Measurements from ENCODE around the gene DTNA. TPM values are rescaled to one million over a fixed set of nuclear protein-coding genes. Genes with fewer than 3 reads are reported as not detected.

Gene DTNA
- total and polyA plus RNA-seq, 2 of the 8 experiments (the other 6 are each of a cell fraction or from before 2014, with no cell fraction given), result 30.2 to 32.7 TPM

DNA sequence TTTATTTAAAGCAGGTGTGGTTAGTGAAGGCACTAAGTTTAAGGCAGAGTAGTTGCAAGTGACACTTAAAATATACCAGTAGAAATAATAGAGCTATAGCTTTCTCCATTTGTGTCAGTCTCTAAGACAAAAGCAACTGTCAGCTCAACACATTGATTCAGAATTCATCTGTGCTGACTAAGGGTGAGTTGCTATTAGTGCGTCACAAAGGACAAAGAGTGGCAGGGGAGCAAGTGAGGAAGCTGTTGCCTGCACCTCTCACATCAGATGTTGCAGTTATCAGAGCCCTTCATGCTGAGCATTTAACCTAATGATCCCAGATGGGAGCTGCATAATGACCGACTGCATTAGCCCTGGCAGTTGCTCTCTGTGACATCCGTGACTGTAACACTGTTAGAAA is 138.6 kb downstream of the DTNA start:
- WGBS, 2 experiments (ENCODE audit: extremely low coverage in 1 of 2, insufficient coverage in 1 of 2, insufficient read length in 1 of 2, insufficient replicate concordance in 2 of 2, low coverage in 1 of 2, low lambda C conversion rate in 2 of 2, missing lambda C conversion rate in 1 of 2), result 89% methylated on average over 3 of the region's 3 CpGs; no CpG with 5 or more reads in 1 of the 2 experiments

More for the DNA sequence above, 138.6 kb downstream of the DTNA start:
- no peak for FAIRE-seq
- no peaks in the 10 kb centered on the region for H3K4me1 ChIP-seq (replicated peaks in 1 of 4; ENCODE audit: control insufficient read depth in 3 of 4, insufficient read depth in 4 of 4, low read length in 3 of 4)
- no peak overlapping the region for H3K14ac ChIP-seq (ENCODE audit: insufficient read length)
- H4K20me1 ChIP-seq (replicated peaks in 1 of 2; ENCODE audit: control insufficient read depth in 1 of 2, insufficient read depth in 2 of 2, low read length in 2 of 2), result no peaks in the 10 kb centered on the region
- POLR2A ChIA-PET (ENCODE audit: partially characterized antibody), result no interaction called here
- H3K79me2 ChIP-seq (ENCODE audit: control insufficient read depth in 1 of 2, insufficient read depth in 2 of 2, low read length in 2 of 2), result no peaks in the 10 kb centered on the region
- no peaks in the 10 kb centered on the region for H3K36me3 ChIP-seq (ENCODE audit: control insufficient read depth in 2 of 4, insufficient read depth in 4 of 4, low read length in 3 of 4)
- no peak overlapping the region for H4K8ac ChIP-seq (ENCODE audit: extremely low read depth, insufficient read depth, low read length)
- peaks cover under 1 to 2% of the 10 kb centered on the region in 2 experiments; a peak in 1 of 4 replicates for H3K9me3 ChIP-seq (ENCODE audit: insufficient read depth in 2 of 2, low read depth in 1 of 2, low read length in 1 of 2)
- H2BK15ac ChIP-seq (ENCODE audit: low read length), result no peak overlapping the region
- H3K4me3 ChIP-seq (ENCODE audit: extremely low read depth in 1 of 4, insufficient read depth in 2 of 4, low read depth in 3 of 4, low read length in 4 of 4), result no peak overlapping the region
- TF ChIP-seq RXRA (IDR thresholded peaks at IDR 0.05; ENCODE audit: insufficient read depth, low read depth, low read length) (no peak), SP1 (IDR thresholded peaks at IDR 0.05; ENCODE audit: low read depth, low read length) (no peak), BRCA1 (IDR thresholded peaks at IDR 0.05; ENCODE audit: low read depth, low read length) (no peak), EZH2 (IDR thresholded peaks at IDR 0.05; ENCODE audit: low read depth, low read length, severe bottlenecking) (no peak)
- TF ChIP-seq, protein P1, sequence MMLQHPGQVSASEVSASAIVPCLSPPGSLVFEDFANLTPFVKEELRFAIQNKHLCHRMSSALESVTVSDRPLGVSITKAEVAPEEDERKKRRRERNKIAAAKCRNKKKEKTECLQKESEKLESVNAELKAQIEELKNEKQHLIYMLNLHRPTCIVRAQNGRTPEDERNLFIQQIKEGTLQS (IDR thresholded peaks at IDR 0.05; ENCODE audit: insufficient read depth, low read depth, low read length), result no peak
- H3K23ac ChIP-seq (ENCODE audit: insufficient read length), result no peak overlapping the region
- no peak overlapping the region for H3K27ac ChIP-seq (ENCODE audit: low read depth, low read length)
- no peak overlapping the region for H3K18ac ChIP-seq (ENCODE audit: extremely low read depth, low read length)
- CTCF ChIA-PET (ENCODE audit: partially characterized antibody), result interaction anchor here (0.6 to 1.2 kb wide), 5 partner anchors 10 to 19 kb away, joined by 3 to 5 read pairs (median 3); no protein-coding TSS in a partner anchor
- H2BK12ac ChIP-seq (ENCODE audit: low read depth, low read length), result no peak overlapping the region
- H4K5ac ChIP-seq (ENCODE audit: insufficient read length, low read depth, low read length), result no peak overlapping the region
- no peak overlapping the region for H2BK5ac ChIP-seq (ENCODE audit: low read depth, low read length)
- H4K91ac ChIP-seq (replicated peaks; ENCODE audit: insufficient read length, low read length), result no peak overlapping the region
- H3K23me2 ChIP-seq (ENCODE audit: low read depth, low read length), result no peaks in the 10 kb centered on the region
- H2AK5ac ChIP-seq (ENCODE audit: low read depth, low read length), result no peak overlapping the region
- no peak for DNase-seq (ENCODE audit: low read depth in 1 of 2, low spot score in 2 of 2)
- H2AFZ ChIP-seq (ENCODE audit: low read length), result no peak overlapping the region
- peaks cover 0 to 1% (median 0%) of the 10 kb centered on the region in 4 experiments; a peak in 1 of 7 replicates for H3K27me3 ChIP-seq (replicated peaks in 1 of 4; ENCODE audit: control insufficient read depth in 3 of 4, extremely low read depth in 1 of 4, insufficient read depth in 3 of 4, low read length in 3 of 4)
- H3K4ac ChIP-seq (replicated peaks; ENCODE audit: insufficient read length, low read depth, low read length), result no peak overlapping the region
- no peak overlapping the region for H2BK120ac ChIP-seq (replicated peaks; ENCODE audit: low read depth, low read length)
- no peaks in the 10 kb centered on the region for H3K79me1 ChIP-seq (ENCODE audit: low read depth, low read length)
- H3K56ac ChIP-seq (replicated peaks; ENCODE audit: insufficient read length, low read depth, low read length), result no peak overlapping the region
- no peak overlapping the region for H2BK20ac ChIP-seq (ENCODE audit: low read length)
- H3K9ac ChIP-seq (replicated peaks in 1 of 4; ENCODE audit: extremely low read depth in 1 of 4, low read depth in 3 of 4, low read length in 3 of 4), result no peak overlapping the region
- H3K4me2 ChIP-seq (ENCODE audit: insufficient read depth in 1 of 2, low read depth in 2 of 2, low read length in 2 of 2), result no peak overlapping the region
